Erythroblast (primary cell): Measurements from ENCODE around the gene CEP295NL.

Experiments used
- GATA1 ChIP-seq: IDR thresholded peaks from 2 replicates; pipeline ENCODE4 v1.6.1; 2011; ENCODE audit warnings: low read depth, mild to moderate bottlenecking, control low read depth, low read length, moderate library complexity
- POLR2A ChIP-seq: IDR thresholded peaks from 2 replicates; pipeline ENCODE4 v1.6.1; 2011; ENCODE audit warnings: mild to moderate bottlenecking, low read length

GRCh38 chr17:78904371-78904770, 1.4 kb upstream of the CEP295NL start:
- TF ChIP-seq POLR2A (no peak), GATA1 (no peak)
